ENCODE data around the gene MMEL1. TPM values are rescaled to one million over a fixed set of nuclear protein-coding genes. Genes with fewer than 3 reads are reported as not detected.
A peak's percentile ranks its signal among the peaks of the same experiment; 100 is the strongest.

MMEL1 gene
- total and polyA plus RNA-seq, 2 of the 13 experiments (the other 11 are each of a cell fraction or from before 2014, with no cell fraction given), result 0.48 TPM; not detected in 1

DNA sequence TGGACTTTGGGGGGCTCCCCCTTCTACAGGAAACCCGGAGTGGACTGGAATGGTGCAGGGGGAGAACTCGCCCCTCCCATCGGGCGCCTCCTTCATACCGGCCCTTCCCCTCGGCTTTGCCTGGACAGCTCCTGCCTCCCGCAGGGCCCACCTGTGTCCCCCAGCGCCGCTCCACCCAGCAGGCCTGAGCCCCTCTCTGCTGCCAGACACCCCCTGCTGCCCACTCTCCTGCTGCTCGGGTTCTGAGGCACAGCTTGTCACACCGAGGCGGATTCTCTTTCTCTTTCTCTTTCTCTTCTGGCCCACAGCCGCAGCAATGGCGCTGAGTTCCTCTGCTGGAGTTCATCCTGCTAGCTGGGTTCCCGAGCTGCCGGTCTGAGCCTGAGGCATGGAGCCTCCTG lies 76.5 kb downstream of the MMEL1 start, which contains the start of gene TNFRSF14 (continued):
- TF ChIP-seq, protein P1, sequence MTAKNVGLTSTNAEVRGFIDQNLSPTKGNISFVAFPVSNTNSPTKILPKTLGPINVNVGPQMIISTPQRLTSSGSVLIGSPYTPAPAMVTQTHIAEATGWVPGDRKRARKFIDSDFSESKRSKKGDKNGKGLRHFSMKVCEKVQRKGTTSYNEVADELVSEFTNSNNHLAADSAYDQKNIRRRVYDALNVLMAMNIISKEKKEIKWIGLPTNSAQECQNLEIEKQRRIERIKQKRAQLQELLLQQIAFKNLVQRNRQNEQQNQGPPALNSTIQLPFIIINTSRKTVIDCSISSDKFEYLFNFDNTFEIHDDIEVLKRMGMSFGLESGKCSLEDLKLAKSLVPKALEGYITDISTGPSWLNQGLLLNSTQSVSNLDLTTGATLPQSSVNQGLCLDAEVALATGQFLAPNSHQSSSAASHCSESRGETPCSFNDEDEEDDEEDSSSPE (CRISPR knock-in tag; IDR thresholded peaks at IDR 0.05), result 0 out of 2 replicates have a peak, but pooled peaks have one; percentile 3
- 0 out of 2 replicates have a peak, but pooled peaks have one; percentile 69 for TF ChIP-seq NCOA1 (CRISPR knock-in tag; IDR thresholded peaks at IDR 0.05)
- TF ChIP-seq, protein P2, sequence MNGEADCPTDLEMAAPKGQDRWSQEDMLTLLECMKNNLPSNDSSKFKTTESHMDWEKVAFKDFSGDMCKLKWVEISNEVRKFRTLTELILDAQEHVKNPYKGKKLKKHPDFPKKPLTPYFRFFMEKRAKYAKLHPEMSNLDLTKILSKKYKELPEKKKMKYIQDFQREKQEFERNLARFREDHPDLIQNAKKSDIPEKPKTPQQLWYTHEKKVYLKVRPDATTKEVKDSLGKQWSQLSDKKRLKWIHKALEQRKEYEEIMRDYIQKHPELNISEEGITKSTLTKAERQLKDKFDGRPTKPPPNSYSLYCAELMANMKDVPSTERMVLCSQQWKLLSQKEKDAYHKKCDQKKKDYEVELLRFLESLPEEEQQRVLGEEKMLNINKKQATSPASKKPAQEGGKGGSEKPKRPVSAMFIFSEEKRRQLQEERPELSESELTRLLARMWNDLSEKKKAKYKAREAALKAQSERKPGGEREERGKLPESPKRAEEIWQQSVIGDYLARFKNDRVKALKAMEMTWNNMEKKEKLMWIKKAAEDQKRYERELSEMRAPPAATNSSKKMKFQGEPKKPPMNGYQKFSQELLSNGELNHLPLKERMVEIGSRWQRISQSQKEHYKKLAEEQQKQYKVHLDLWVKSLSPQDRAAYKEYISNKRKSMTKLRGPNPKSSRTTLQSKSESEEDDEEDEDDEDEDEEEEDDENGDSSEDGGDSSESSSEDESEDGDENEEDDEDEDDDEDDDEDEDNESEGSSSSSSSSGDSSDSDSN (CRISPR knock-in tag; IDR thresholded peaks at IDR 0.05), result peak; percentile 22; the same call in 1 of the 2 replicates
- 0 out of 2 replicates have a peak, but pooled peaks have one; percentile 42 for TF ChIP-seq ZMAT3 (CRISPR knock-in tag; conservative IDR thresholded peaks at IDR 0.05)
- 0 out of 2 replicates have a peak, but pooled peaks have one; percentile 25 for TF ChIP-seq ZNF33B (CRISPR knock-in tag; IDR thresholded peaks at IDR 0.05)
- TF ChIP-seq, protein P3, sequence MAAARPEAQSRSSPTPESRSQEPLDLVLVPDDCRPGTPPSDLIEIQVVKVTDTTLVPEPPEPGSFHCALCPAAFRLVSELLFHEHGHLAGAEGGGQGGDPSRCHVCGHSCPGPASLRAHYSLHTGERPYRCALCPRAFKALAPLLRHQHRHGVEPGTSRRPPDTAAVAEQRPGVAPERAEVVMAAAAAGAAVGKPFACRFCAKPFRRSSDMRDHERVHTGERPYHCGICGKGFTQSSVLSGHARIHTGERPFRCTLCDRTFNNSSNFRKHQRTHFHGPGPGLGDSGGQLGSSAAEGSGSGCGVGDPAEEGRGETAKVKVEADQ (CRISPR knock-in tag; IDR thresholded peaks at IDR 0.05; ENCODE audit: borderline replicate concordance), result peak; percentile 40; the same call in 1 of the 2 replicates
- no peak for TF ChIP-seq HNRNPUL1 (IDR thresholded peaks at IDR 0.05; ENCODE audit: low read depth, low read length)
- TF ChIP-seq ARID2 (CRISPR knock-in tag; IDR thresholded peaks at IDR 0.05; ENCODE audit: borderline replicate concordance), result 0 out of 2 replicates have a peak, but pooled peaks have one; percentile 18
- TF ChIP-seq, protein P4, sequence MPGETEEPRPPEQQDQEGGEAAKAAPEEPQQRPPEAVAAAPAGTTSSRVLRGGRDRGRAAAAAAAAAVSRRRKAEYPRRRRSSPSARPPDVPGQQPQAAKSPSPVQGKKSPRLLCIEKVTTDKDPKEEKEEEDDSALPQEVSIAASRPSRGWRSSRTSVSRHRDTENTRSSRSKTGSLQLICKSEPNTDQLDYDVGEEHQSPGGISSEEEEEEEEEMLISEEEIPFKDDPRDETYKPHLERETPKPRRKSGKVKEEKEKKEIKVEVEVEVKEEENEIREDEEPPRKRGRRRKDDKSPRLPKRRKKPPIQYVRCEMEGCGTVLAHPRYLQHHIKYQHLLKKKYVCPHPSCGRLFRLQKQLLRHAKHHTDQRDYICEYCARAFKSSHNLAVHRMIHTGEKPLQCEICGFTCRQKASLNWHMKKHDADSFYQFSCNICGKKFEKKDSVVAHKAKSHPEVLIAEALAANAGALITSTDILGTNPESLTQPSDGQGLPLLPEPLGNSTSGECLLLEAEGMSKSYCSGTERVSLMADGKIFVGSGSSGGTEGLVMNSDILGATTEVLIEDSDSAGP (CRISPR knock-in tag; IDR thresholded peaks at IDR 0.05; ENCODE audit: borderline replicate concordance), result peak; percentile 69; the same call in 1 of the 2 replicates
- TF ChIP-seq, protein P5, sequence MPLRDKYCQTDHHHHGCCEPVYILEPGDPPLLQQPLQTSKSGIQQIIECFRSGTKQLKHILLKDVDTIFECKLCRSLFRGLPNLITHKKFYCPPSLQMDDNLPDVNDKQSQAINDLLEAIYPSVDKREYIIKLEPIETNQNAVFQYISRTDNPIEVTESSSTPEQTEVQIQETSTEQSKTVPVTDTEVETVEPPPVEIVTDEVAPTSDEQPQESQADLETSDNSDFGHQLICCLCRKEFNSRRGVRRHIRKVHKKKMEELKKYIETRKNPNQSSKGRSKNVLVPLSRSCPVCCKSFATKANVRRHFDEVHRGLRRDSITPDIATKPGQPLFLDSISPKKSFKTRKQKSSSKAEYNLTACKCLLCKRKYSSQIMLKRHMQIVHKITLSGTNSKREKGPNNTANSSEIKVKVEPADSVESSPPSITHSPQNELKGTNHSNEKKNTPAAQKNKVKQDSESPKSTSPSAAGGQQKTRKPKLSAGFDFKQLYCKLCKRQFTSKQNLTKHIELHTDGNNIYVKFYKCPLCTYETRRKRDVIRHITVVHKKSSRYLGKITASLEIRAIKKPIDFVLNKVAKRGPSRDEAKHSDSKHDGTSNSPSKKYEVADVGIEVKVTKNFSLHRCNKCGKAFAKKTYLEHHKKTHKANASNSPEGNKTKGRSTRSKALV (CRISPR knock-in tag; IDR thresholded peaks at IDR 0.05), result no peak
- TF ChIP-seq YY1 (IDR thresholded peaks at IDR 0.05; ENCODE audit: insufficient read depth, insufficient replicate concordance, low read depth, low read length), result peak; percentile 61
- TF ChIP-seq, protein P6, sequence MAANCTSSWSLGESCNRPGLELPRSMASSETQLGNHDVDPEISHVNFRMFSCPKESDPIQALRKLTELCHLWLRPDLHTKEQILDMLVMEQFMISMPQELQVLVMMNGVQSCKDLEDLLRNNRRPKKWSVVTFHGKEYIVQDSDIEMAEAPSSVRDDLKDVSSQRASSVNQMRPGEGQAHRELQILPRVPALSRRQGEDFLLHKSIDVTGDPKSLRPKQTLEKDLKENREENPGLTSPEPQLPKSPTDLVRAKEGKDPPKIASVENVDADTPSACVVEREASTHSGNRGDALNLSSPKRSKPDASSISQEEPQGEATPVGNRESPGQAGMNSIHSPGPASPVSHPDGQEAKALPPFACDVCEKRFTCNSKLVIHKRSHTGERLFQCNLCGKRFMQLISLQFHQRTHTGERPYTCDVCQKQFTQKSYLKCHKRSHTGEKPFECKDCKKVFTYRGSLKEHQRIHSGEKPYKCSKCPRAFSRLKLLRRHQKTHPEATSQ (CRISPR knock-in tag; IDR thresholded peaks at IDR 0.05; ENCODE audit: borderline replicate concordance), result 0 out of 2 replicates have a peak, but pooled peaks have one; percentile 17
- TF ChIP-seq RBFOX2 (IDR thresholded peaks at IDR 0.05; ENCODE audit: low read depth, low read length), result peak; percentile 50; the same call in 1 of the 2 replicates
- peak; percentile 37; the same call in 1 of the 2 replicates for TF ChIP-seq ZNF230 (CRISPR knock-in tag; IDR thresholded peaks at IDR 0.05)

Measured in HepG2 (cell line).